IMR-90 (cell line): ENCODE results near the gene NDUFB2. TPM values are rescaled to one million over a fixed set of nuclear protein-coding genes. Genes with fewer than 3 reads are reported as not detected.
A peak's percentile ranks its signal among the peaks of the same experiment; 100 is the strongest.

Experiments
- ATAC-seq: fragments of 200-7000 bp; cut with Tn5 transposase; 2 replicates; pipeline ENCODE4 v1.9.1; 2020; ENCODE audit warnings: low read depth, mild to moderate bottlenecking, moderate library complexity
- BruUV-seq: library from RNA; stranded (reverse); fragments of 400-500 nt; replicated peaks from 2 replicates; lab custom pipeline; 2021; lab: Mats Ljungman, UMichigan
- CTCF ChIA-PET: fragments of 300-600 bp; formaldehyde crosslinking; extraction: SDS; loops from one replicate; lab custom pipeline; 2021; ENCODE audit warnings: antibody characterized with exemption; lab: Yijun Ruan, JAX
- POLR2A ChIA-PET: fragments of 300-600 bp; sonication (Branson Sonifier 250); formaldehyde crosslinking; loops from one replicate; lab custom pipeline; 2022; ENCODE audit warnings: antibody characterized with exemption; ENCODE audit not compliant: unreplicated experiment; lab: Charles Lee
- DNase-seq: peaks from one replicate; pipeline ENCODE4 v3.0.0; 2013
- H2AFZ ChIP-seq: replicated peaks from 2 replicates; pipeline ENCODE3; 2013; ENCODE audit warnings: low read length, mild to moderate bottlenecking; ENCODE audit not compliant: poor library complexity
- H2AK5ac ChIP-seq: 2 replicates; pipeline ENCODE4 v1.6.1; 2013; ENCODE audit warnings: low read depth, low read length, inconsistent platforms
- H2AK9ac ChIP-seq: replicated peaks from 2 replicates; pipeline ENCODE3; 2013; ENCODE audit warnings: mild to moderate bottlenecking, low read depth, low read length, moderate library complexity; ENCODE audit not compliant: poor library complexity
- H2BK120ac ChIP-seq: 2 replicates; pipeline ENCODE4 v1.6.1; 2013; ENCODE audit warnings: low read depth, low read length, inconsistent platforms
- H2BK15ac ChIP-seq: 3 replicates; pipeline ENCODE4 v1.6.1; 2013; ENCODE audit warnings: low read depth, low read length, inconsistent platforms
- H2BK20ac ChIP-seq: 2 replicates; pipeline ENCODE4 v1.6.1; 2013; ENCODE audit warnings: low read depth, mild to moderate bottlenecking, inconsistent platforms, low read length, moderate library complexity
- H2BK5ac ChIP-seq: 2 replicates; pipeline ENCODE4 v1.6.1; 2013; ENCODE audit warnings: mild to moderate bottlenecking, low read depth, low read length, inconsistent platforms; ENCODE audit not compliant: poor library complexity, severe bottlenecking
- H3K14ac ChIP-seq: replicated peaks from 2 replicates; pipeline ENCODE4 v1.6.1; 2013; ENCODE audit warnings: low read depth, low read length, inconsistent platforms
- H3K18ac ChIP-seq: 2 replicates; pipeline ENCODE4 v1.6.1; 2013; ENCODE audit warnings: low read depth, low read length, control low read depth
- H3K23ac ChIP-seq: 2 replicates; pipeline ENCODE4 v1.6.1; 2013; ENCODE audit warnings: low read depth, low read length, inconsistent platforms
- H3K27ac ChIP-seq: 2 replicates; pipeline ENCODE4 v1.5.1; 2013; ENCODE audit warnings: mild to moderate bottlenecking, control low read depth, low read length; ENCODE audit not compliant: insufficient read depth
- H3K27me3 ChIP-seq: 2 replicates; pipeline ENCODE4 v1.6.1; 2013; ENCODE audit warnings: low read length; ENCODE audit not compliant: control insufficient read depth, insufficient read depth
- H3K36me3 ChIP-seq: 2 replicates; pipeline ENCODE4 v1.6.1; 2013; ENCODE audit warnings: low read length, mixed read lengths; ENCODE audit not compliant: control insufficient read depth, insufficient read depth
- H3K4ac ChIP-seq: 2 replicates; pipeline ENCODE4 v1.6.1; 2013; ENCODE audit warnings: low read depth, low read length, inconsistent platforms
- H3K4me1 ChIP-seq: 2 replicates; pipeline ENCODE4 v1.6.1; 2013; ENCODE audit warnings: low read length, mixed read lengths; ENCODE audit not compliant: control insufficient read depth, insufficient read depth
- H3K4me2 ChIP-seq: 2 replicates; pipeline ENCODE4 v1.6.1; 2013; ENCODE audit warnings: low read depth, mild to moderate bottlenecking, control low read depth, low read length, moderate library complexity
- H3K4me3 ChIP-seq: 2 replicates; pipeline ENCODE4 v1.5.1; 2013; ENCODE audit warnings: low read depth, mild to moderate bottlenecking, control low read depth, low read length, moderate library complexity; ENCODE audit not compliant: insufficient read depth
- H3K56ac ChIP-seq: 2 replicates; pipeline ENCODE4 v1.6.1; 2013; ENCODE audit warnings: low read length, inconsistent platforms; ENCODE audit not compliant: insufficient read depth; ENCODE audit errors: extremely low read depth
- H3K79me1 ChIP-seq, 2 experiments: 2 replicates each; pipeline ENCODE4 v1.6.1; 2013; ENCODE audit warnings: low read length in 2 of 2, inconsistent platforms in 1 of 2, low read depth in 1 of 2
- H3K9ac ChIP-seq: 2 replicates; pipeline ENCODE4 v1.6.1; 2013; ENCODE audit warnings: low read depth, low read length, control low read depth
- H3K9me1 ChIP-seq: 2 replicates; pipeline ENCODE4 v1.6.1; 2013; ENCODE audit warnings: low read length, inconsistent platforms; ENCODE audit not compliant: insufficient read depth
- H3K9me3 ChIP-seq: 2 replicates; pipeline ENCODE4 v1.6.1; 2013; ENCODE audit warnings: low read length; ENCODE audit not compliant: control insufficient read depth, insufficient read depth
- H4K20me1 ChIP-seq: 2 replicates; pipeline ENCODE4 v1.6.1; 2013; ENCODE audit warnings: low read length, inconsistent platforms; ENCODE audit not compliant: insufficient read depth
- H4K5ac ChIP-seq: 2 replicates; pipeline ENCODE4 v1.6.1; 2013; ENCODE audit warnings: mild to moderate bottlenecking, low read depth, low read length, control low read depth
- H4K8ac ChIP-seq, 2 experiments: 2 replicates each; pipeline ENCODE4 v1.6.1; 2013; ENCODE audit warnings: low read depth in 2 of 2, low read length in 2 of 2, control low read depth in 1 of 2, inconsistent platforms in 1 of 2
- H4K91ac ChIP-seq: 2 replicates; pipeline ENCODE4 v1.6.1; 2013; ENCODE audit warnings: low read depth, low read length, inconsistent platforms; ENCODE audit not compliant: insufficient read depth
- BHLHE40 ChIP-seq: fragments of 150-350 bp; IDR thresholded peaks from 2 replicates; pipeline ENCODE4 v1.6.1; 2016; ENCODE audit warnings: mild to moderate bottlenecking, low read depth, low read length
- CEBPB ChIP-seq: IDR thresholded peaks from 2 replicates; pipeline ENCODE4 v1.6.1; 2012; ENCODE audit warnings: low read depth, low read length, improper control_type of control experiment
- CHD1 ChIP-seq: IDR thresholded peaks from 2 replicates; pipeline ENCODE4 v1.6.1; 2012; ENCODE audit warnings: low read depth, low read length, improper control_type of control experiment
- FOS ChIP-seq: fragments of 150-350 bp; IDR thresholded peaks from 2 replicates; pipeline ENCODE4 v1.6.1; 2016; ENCODE audit warnings: low read depth, low read length
- MAFK ChIP-seq: IDR thresholded peaks from 2 replicates; pipeline ENCODE4 v1.6.1; 2012; ENCODE audit warnings: low read depth, low read length, improper control_type of control experiment
- MAZ ChIP-seq: IDR thresholded peaks from 2 replicates; pipeline ENCODE4 v1.6.1; 2012; ENCODE audit warnings: low read depth, mild to moderate bottlenecking, low read length, improper control_type of control experiment, moderate library complexity, borderline replicate concordance
- MXI1 ChIP-seq: IDR thresholded peaks from 2 replicates; pipeline ENCODE4 v1.6.1; 2012; ENCODE audit warnings: low read depth, mild to moderate bottlenecking, low read length, moderate library complexity, borderline replicate concordance
- NFE2L2 ChIP-seq: fragments of 150-350 bp; IDR thresholded peaks from 2 replicates; pipeline ENCODE4 v1.6.1; 2016; ENCODE audit warnings: low read depth, mild to moderate bottlenecking, low read length
- POLR2A ChIP-seq: IDR thresholded peaks from 2 replicates; pipeline ENCODE4 v1.6.1; 2012; ENCODE audit warnings: mild to moderate bottlenecking, low read depth, low read length
- RAD21 ChIP-seq: IDR thresholded peaks from 2 replicates; pipeline ENCODE4 v1.6.1; 2012; ENCODE audit warnings: low read length, improper control_type of control experiment
- RCOR1 ChIP-seq: IDR thresholded peaks from 2 replicates; pipeline ENCODE4 v1.6.1; 2012; ENCODE audit warnings: mild to moderate bottlenecking, low read length, improper control_type of control experiment; ENCODE audit not compliant: insufficient replicate concordance
- RFX5 ChIP-seq: IDR thresholded peaks from 2 replicates; pipeline ENCODE4 v1.8.0; 2012; ENCODE audit warnings: low read depth, mild to moderate bottlenecking, low read length, moderate library complexity
- SMC3 ChIP-seq: fragments of 150-350 bp; IDR thresholded peaks from 2 replicates; pipeline ENCODE4 v1.6.1; 2016; ENCODE audit warnings: low read depth, mild to moderate bottlenecking, antibody characterized with exemption, low read length, moderate library complexity
- WGBS, 2 experiments: methylation state at CpG; one replicate each; pipeline versions ENCODE4 v1.1.5 to v1.1.7; 2013; ENCODE audit warnings: missing lambda C conversion rate in 2 of 2; ENCODE audit not compliant: insufficient read length in 1 of 2; ENCODE audit errors: extremely low coverage in 2 of 2; 5-methylcytosine and 5-hydroxymethylcytosine counted together
- dilution Hi-C: fragments of 300-500 bp; cut with HindIII; formaldehyde crosslinking; loops from one replicate; pipeline ENCODE4 v1.14.3; 2018; ENCODE audit warnings: low sequenced_read_pairs; ENCODE audit not compliant: unreplicated experiment
- in situ Hi-C: fragments of 300-500 bp; cut with MboI; formaldehyde crosslinking; loops from 3 replicates; pipeline ENCODE4 v1.14.3; 2019; ENCODE audit warnings: low sequenced_read_pairs, inconsistent platforms, mixed read lengths
- intact Hi-C: fragments of 100-400 bp; cut with micrococcal nuclease; formaldehyde crosslinking; loops from 2 replicates; pipeline ENCODE4 v1.10.0; 2022
- polyA plus RNA-seq, 3 experiments: library from polyadenylated mRNA; depleted of rRNA; stranded (reverse); fragments of >200 nt; gene quantifications; 2 replicates each; pipeline ENCODE4 v1.2.3, GENCODE V29; 2012; ENCODE audit warnings: low replicate concordance in 1 of 3
- total RNA-seq: library from RNA; depleted of rRNA; stranded (reverse); fragments of >200 nt; gene quantifications from 2 replicates; pipeline ENCODE4 v1.2.3, GENCODE V29; 2012
- TF ChIP-seq, protein P1 (sequence below): fragments of 150-350 bp; IDR thresholded peaks from 2 replicates; pipeline ENCODE4 v1.6.1; 2017; ENCODE audit warnings: mild to moderate bottlenecking, antibody characterized with exemption, low read length, low read depth
- TF ChIP-seq, protein P2 (sequence below): conservative IDR thresholded peaks from 2 replicates; pipeline ENCODE4 v1.5.1; 2012; ENCODE audit warnings: mild to moderate bottlenecking, low read depth, low read length, improper control_type of control experiment
- TF ChIP-seq, protein P3 (sequence below): fragments of 150-350 bp; IDR thresholded peaks from 2 replicates; pipeline ENCODE4 v1.6.1; 2016; ENCODE audit warnings: low read depth, mild to moderate bottlenecking, low read length, moderate library complexity, borderline replicate concordance

The NDUFB2 gene
- total and polyA plus RNA-seq, 2 of the 4 experiments (the other 2 are of a cell fraction): 81.7 to 143 TPM

DNA sequence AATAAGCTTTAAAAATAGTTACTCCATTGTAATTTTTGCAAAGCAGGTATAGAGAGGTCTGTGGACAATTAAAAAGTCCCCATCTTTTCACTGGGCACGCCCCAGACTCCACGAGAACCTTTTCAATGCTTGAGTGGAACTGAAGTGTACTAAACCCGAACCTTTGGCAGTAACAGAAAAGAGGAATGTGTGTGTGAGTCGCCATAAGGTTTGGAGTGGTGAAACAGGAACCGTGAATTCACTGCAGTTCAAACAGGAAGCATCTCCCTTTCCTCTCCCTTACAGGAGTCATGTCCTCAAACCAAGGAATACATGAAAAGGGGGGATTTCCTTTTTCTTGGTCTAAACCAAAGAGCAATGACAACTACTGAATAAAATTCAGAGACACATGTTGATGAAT is 23.2 kb downstream of the NDUFB2 start:
- no peak overlapping the region for H3K9ac ChIP-seq
- peaks cover under 1% of the 10 kb centered on the region for H3K36me3 ChIP-seq
- no peak overlapping the region for H4K8ac ChIP-seq
- H2AFZ ChIP-seq: no peak overlapping the region
- H2AK9ac ChIP-seq: no peak overlapping the region
- BruUV-seq: no TSS peak
- no peak overlapping the region for H2BK15ac ChIP-seq
- no peak overlapping the region for H2AK5ac ChIP-seq
- no peaks in the 10 kb centered on the region for H4K20me1 ChIP-seq
- intact Hi-C loops (no loop called here), dilution Hi-C loops (no loop called here), in situ Hi-C loops (no loop called here)
- H3K79me1 ChIP-seq: no peaks in the 10 kb centered on the region; a peak in 2 of 4 replicates
- H3K14ac ChIP-seq: no peak overlapping the region
- no peaks in the 10 kb centered on the region for H3K9me3 ChIP-seq
- ChIA-PET CTCF (interaction anchor here (0.6 kb wide), 1 partner anchor 50 kb away, joined by 3 read pairs; no protein-coding TSS in a partner anchor), POLR2A (no interaction called here)
- H2BK20ac ChIP-seq: no peak overlapping the region
- H3K9me1 ChIP-seq: peaks cover 4% of the 10 kb centered on the region; the same call in 1 of the 2 replicates
- no CpG with 5 or more reads among the region's 5 CpGs for WGBS, 2 experiments
- H3K4me1 ChIP-seq: no peaks in the 10 kb centered on the region
- no peak overlapping the region for H3K27ac ChIP-seq
- H4K5ac ChIP-seq: no peak overlapping the region
- H4K91ac ChIP-seq: no peak overlapping the region
- peak; percentile 56 for DNase-seq
- no peak overlapping the region for H3K56ac ChIP-seq
- H3K18ac ChIP-seq: no peak overlapping the region
- ATAC-seq: no peak
- H3K4me3 ChIP-seq: no peak overlapping the region
- no peak for TF ChIP-seq RCOR1
- TF ChIP-seq, protein P1, sequence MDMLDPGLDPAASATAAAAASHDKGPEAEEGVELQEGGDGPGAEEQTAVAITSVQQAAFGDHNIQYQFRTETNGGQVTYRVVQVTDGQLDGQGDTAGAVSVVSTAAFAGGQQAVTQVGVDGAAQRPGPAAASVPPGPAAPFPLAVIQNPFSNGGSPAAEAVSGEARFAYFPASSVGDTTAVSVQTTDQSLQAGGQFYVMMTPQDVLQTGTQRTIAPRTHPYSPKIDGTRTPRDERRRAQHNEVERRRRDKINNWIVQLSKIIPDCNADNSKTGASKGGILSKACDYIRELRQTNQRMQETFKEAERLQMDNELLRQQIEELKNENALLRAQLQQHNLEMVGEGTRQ: no peak
- TF ChIP-seq MAZ: no peak
- TF ChIP-seq, protein P2, sequence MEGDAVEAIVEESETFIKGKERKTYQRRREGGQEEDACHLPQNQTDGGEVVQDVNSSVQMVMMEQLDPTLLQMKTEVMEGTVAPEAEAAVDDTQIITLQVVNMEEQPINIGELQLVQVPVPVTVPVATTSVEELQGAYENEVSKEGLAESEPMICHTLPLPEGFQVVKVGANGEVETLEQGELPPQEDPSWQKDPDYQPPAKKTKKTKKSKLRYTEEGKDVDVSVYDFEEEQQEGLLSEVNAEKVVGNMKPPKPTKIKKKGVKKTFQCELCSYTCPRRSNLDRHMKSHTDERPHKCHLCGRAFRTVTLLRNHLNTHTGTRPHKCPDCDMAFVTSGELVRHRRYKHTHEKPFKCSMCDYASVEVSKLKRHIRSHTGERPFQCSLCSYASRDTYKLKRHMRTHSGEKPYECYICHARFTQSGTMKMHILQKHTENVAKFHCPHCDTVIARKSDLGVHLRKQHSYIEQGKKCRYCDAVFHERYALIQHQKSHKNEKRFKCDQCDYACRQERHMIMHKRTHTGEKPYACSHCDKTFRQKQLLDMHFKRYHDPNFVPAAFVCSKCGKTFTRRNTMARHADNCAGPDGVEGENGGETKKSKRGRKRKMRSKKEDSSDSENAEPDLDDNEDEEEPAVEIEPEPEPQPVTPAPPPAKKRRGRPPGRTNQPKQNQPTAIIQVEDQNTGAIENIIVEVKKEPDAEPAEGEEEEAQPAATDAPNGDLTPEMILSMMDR: no peak
- no peak for TF ChIP-seq BHLHE40
- TF ChIP-seq MXI1: no peak
- TF ChIP-seq SMC3: no peak
- TF ChIP-seq RAD21: no peak
- no peak for TF ChIP-seq NFE2L2
- TF ChIP-seq RFX5: no peak
- no peak for TF ChIP-seq FOS
- TF ChIP-seq CHD1: no peak
- TF ChIP-seq POLR2A: no peak
- TF ChIP-seq, protein P3, sequence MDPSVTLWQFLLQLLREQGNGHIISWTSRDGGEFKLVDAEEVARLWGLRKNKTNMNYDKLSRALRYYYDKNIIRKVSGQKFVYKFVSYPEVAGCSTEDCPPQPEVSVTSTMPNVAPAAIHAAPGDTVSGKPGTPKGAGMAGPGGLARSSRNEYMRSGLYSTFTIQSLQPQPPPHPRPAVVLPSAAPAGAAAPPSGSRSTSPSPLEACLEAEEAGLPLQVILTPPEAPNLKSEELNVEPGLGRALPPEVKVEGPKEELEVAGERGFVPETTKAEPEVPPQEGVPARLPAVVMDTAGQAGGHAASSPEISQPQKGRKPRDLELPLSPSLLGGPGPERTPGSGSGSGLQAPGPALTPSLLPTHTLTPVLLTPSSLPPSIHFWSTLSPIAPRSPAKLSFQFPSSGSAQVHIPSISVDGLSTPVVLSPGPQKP: no peak
- TF ChIP-seq MAFK: no peak
- no peak for TF ChIP-seq CEBPB
- no peak overlapping the region for H3K4me2 ChIP-seq
- no peaks in the 10 kb centered on the region for H3K27me3 ChIP-seq
- H2BK120ac ChIP-seq: no peak overlapping the region
- no peak overlapping the region for H2BK5ac ChIP-seq
- no peak overlapping the region for H3K4ac ChIP-seq
- H3K23ac ChIP-seq: no peak overlapping the region
